DMS114 treated with DMSO at 0.1 percent for 48 hours (cell line): Measurements from ENCODE around the gene KIF5A.

ENCODE experiments used
- DNase-seq: peaks from one replicate; lab custom pipeline; 2025; ENCODE audit not compliant: unreplicated experiment; lab: John Stamatoyannopoulos, UW

KIF5A gene

GRCh38 chr12:57604992-57605810 lies 55.4 kb downstream of the KIF5A start:
- DNase-seq, result no peak

DNA sequence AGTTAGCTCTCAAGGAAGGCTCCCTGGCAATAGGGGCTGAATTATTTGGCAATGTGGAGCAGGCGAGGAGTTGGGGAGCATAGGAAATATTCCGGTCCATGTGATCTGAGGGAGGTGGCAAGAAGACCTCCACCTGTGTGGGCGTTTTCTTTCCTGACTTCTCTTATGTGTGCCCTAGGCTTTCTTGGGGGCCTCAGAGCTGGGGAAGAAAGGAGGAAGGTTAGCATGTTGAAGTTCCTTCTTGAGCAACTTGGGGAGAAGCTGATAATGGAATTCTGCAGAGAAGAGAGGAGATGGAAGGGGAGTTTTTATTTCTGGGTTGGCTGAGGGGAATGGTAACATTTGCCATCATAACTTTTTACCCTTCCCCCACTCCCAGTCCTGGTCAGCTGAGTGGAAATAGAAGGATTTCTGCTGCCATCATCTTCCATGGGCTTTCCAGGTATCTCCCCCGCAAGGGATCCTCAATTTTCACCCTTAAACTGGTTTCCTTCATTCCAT lies 56.0 kb downstream of the KIF5A start:
- no peak for DNase-seq

GRCh38 chr12:57606399-57606798 lies 56.6 kb downstream of the KIF5A start:
- DNase-seq, result no peak

DNA sequence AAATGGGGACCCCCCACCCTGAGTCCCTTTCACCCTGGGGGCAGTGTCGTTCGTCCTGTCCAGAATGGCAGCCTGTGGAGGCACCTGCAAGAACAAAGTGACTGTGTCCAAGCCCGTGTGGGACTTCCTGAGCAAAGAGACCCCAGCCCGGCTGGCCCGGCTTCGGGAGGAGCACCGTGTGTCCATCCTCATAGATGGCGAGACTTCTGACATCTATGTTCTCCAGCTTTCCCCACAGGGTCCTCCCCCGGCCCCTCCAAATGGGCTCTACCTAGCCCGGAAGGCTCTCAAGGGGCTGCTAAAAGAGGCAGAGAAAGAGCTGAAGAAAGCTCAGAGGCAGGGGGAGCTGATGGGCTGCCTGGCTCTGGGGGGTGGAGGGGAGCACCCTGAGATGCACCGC lies 57.0 kb downstream of the KIF5A start:
- no peak for DNase-seq

DNA sequence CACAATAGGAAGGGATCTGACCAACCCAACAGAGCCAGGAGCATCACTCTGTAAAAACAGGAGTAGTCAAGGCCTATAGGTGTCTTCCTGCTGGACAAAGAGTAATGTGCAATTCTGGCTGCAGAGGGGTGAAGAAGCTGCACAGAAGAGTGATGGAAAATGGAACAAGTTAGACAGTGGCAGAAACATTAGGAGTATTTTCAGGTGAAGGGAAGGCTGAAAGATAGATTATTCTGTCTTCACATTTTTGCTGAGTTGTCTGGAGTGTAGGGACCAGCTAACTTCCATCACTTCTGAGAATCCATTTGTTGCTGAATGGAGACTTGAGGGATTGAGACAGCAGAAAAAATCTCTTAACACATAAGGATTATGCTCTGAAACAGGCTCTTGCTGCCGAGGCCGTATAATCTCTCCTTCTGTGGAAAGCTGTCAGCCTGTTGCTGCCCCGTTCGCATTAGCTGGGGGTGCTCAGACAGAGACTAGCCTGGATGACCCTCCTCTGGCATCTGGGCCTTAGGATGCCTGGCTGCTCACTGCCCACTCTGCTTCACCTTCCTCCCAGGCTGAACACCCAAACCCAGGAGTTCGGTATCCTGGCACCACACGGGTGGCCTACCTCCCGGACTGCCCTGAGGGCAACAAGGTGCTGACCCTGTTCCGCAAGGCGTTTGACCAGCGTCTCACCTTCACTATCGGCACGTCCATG lies 58.3 kb downstream of the KIF5A start:
- DNase-seq, result no peak

- no peak for DNase-seq
These were observed 59.4 kb downstream of the KIF5A start for GRCh38 chr12:57609101-57609780.

GRCh38 chr12:57609781-57610553 lies 60.1 kb downstream of the KIF5A start:
- DNase-seq, result no peak

DNA sequence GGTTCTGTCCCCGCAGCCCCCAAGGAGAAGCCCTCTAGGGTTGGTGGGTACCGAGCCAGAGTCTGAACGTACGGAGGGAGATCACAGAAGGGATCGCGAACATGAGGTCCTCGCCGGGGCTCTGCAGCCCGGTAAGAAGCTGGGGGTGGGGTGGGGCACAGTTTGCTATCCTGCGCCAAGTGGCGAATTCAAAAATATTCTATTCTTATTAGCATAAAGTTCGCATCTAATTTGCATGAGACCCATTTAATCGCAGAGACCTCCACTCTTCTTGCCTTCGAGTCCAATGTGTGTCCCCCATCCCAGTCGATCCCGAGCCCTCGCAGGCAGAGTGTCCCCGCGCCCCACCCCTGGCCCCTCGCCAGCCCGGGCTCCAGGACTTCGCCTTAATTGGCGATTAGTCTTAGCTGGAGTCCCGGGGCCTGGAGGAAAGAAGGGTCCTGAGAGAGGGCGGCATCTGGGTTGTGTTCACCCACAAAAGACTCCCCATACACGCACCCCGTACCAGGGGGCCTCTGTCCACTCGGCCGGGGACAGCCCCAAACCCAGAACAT lies 60.8 kb downstream of the KIF5A start:
- DNase-seq, result no peak

GRCh38 chr12:57611108-57611826 lies 61.4 kb downstream of the KIF5A start, which contains the start of gene ARHGEF25:
Gene ARHGEF25 (plus strand): TSS chr12:57611435. CDS start chr12:57611895, 460 bp downstream.
- DNase-seq, result peak; percentile 34

GRCh38 chr12:57611827-57612710 lies 62.2 kb downstream of the KIF5A start:
- DNase-seq, result no peak

GRCh38 chr12:57612711-57613426 lies 63.0 kb downstream of the KIF5A start:
- no peak for DNase-seq

GRCh38 chr12:57613427-57614109 lies 63.7 kb downstream of the KIF5A start:
- DNase-seq, result no peak

- DNase-seq, result no peak
These were observed 64.5 kb downstream of the KIF5A start for GRCh38 chr12:57614178-57614947.

GRCh38 chr12:57614948-57615500 lies 65.2 kb downstream of the KIF5A start:
- DNase-seq, result no peak

GRCh38 chr12:57615637-57616036 lies 65.8 kb downstream of the KIF5A start:
- no peak for DNase-seq

- DNase-seq, result no peak
These were observed 66.7 kb downstream of the KIF5A start for GRCh38 chr12:57616383-57617101.
